GM18502 (cell line): ENCODE measurements around the gene GRIK4.

Source experiments
- ATAC-seq: cut with Tn5 transposase; IDR thresholded peaks from one replicate; pipeline ENCODE4 v1.9.1; 2021; ENCODE audit warnings: mild to moderate bottlenecking; ENCODE audit not compliant: unreplicated experiment, poor library complexity

GRIK4 gene

GRCh38 chr11:120917559-120918239 is 406.2 kb downstream of the GRIK4 start:
- no peak for ATAC-seq

- ATAC-seq: no peak
These were observed 406.7 kb downstream of the GRIK4 start for GRCh38 chr11:120918257-120918656.

GRCh38 chr11:120919045-120919444 is 407.5 kb downstream of the GRIK4 start:
- ATAC-seq: no peak

GRCh38 chr11:120919566-120919965 is 408.0 kb downstream of the GRIK4 start:
- no peak for ATAC-seq

GRCh38 chr11:120923866-120924508 is 412.4 kb downstream of the GRIK4 start:
- ATAC-seq: no peak

GRCh38 chr11:120925944-120926343 is 414.4 kb downstream of the GRIK4 start:
- ATAC-seq: peak; percentile 95

GRCh38 chr11:120928627-120929026 is 417.1 kb downstream of the GRIK4 start:
- no peak for ATAC-seq

GRCh38 chr11:120929090-120929489 is 417.5 kb downstream of the GRIK4 start:
- ATAC-seq: no peak

GRCh38 chr11:120929664-120930154 is 418.2 kb downstream of the GRIK4 start:
- peak; percentile 37 for ATAC-seq

- no peak for ATAC-seq
These were observed 419.7 kb downstream of the GRIK4 start for GRCh38 chr11:120931057-120931779.

GRCh38 chr11:120932305-120932915 is 420.9 kb downstream of the GRIK4 start:
- ATAC-seq: no peak

GRCh38 chr11:120936356-120936755 is 424.8 kb downstream of the GRIK4 start:
- no peak for ATAC-seq

GRCh38 chr11:120937501-120937900 is 426.0 kb downstream of the GRIK4 start:
- no peak for ATAC-seq

GRCh38 chr11:120938260-120938659 is 426.7 kb downstream of the GRIK4 start:
- no peak for ATAC-seq

GRCh38 chr11:120940160-120940848 is 428.8 kb downstream of the GRIK4 start:
- ATAC-seq: no peak

GRCh38 chr11:120941000-120941399 is 429.5 kb downstream of the GRIK4 start:
- no peak for ATAC-seq

- ATAC-seq: no peak
These were observed 431.2 kb downstream of the GRIK4 start for GRCh38 chr11:120942701-120943100.

GRCh38 chr11:120945042-120945441 is 433.5 kb downstream of the GRIK4 start:
- ATAC-seq: no peak

GRCh38 chr11:120950880-120951279 is 439.3 kb downstream of the GRIK4 start:
- ATAC-seq: no peak
